Liver (tissue), 9 donors: ENCODE measurements around the gene RPTOR. TPM values are rescaled to one million over a fixed set of nuclear protein-coding genes. Genes with fewer than 3 reads are reported as not detected.

ENCODE experiments used
- DNase-seq: peaks from one replicate; pipeline ENCODE4 v3.0.0-alpha.2; 2017; ENCODE audit warnings: low spot score
- H3K27ac ChIP-seq, 2 donors: one replicate each; pipeline ENCODE4 v1.7.0; 2013; ENCODE audit warnings: inconsistent platforms in 2 of 2, low read length in 2 of 2, control low read depth in 1 of 2, low read depth in 1 of 2, mild to moderate bottlenecking in 1 of 2
- H3K27me3 ChIP-seq, 4 donors: one replicate each; pipeline versions ENCODE4 v1.6.1 to v1.7.0; 2013; ENCODE audit warnings: low read length in 3 of 4, inconsistent platforms in 1 of 4, mild to moderate bottlenecking in 1 of 4, moderate library complexity in 1 of 4; ENCODE audit not compliant: control insufficient read depth in 4 of 4, insufficient read depth in 4 of 4
- H3K36me3 ChIP-seq, 4 donors: one replicate each; pipeline versions ENCODE4 v1.6.1 to v1.7.0; 2013; ENCODE audit warnings: low read length in 3 of 4, mild to moderate bottlenecking in 3 of 4, low read depth in 1 of 4, moderate library complexity in 1 of 4; ENCODE audit not compliant: control insufficient read depth in 4 of 4, insufficient read depth in 3 of 4
- H3K4me1 ChIP-seq, 4 donors: one replicate each; pipeline versions ENCODE4 v1.6.1 to v1.7.0; 2013; ENCODE audit warnings: low read length in 3 of 4, mild to moderate bottlenecking in 3 of 4, moderate library complexity in 1 of 4; ENCODE audit not compliant: control insufficient read depth in 4 of 4, insufficient read depth in 4 of 4
- H3K4me3 ChIP-seq, 3 donors: one replicate each; pipeline versions ENCODE4 v1.6.1 to v1.7.0; 2013; ENCODE audit warnings: low read length in 3 of 3, control low read depth in 1 of 3, low read depth in 1 of 3, mild to moderate bottlenecking in 1 of 3
- H3K9ac ChIP-seq, 2 donors: one replicate each; pipeline ENCODE4 v1.7.0; 2013; ENCODE audit warnings: low read length in 2 of 2, mild to moderate bottlenecking in 2 of 2, moderate library complexity in 2 of 2, control low read depth in 1 of 2, low read depth in 1 of 2
- H3K9me3 ChIP-seq, 4 donors: one replicate each; pipeline versions ENCODE4 v1.6.1 to v1.7.0; 2013; ENCODE audit warnings: low read length in 3 of 4; ENCODE audit not compliant: control insufficient read depth in 4 of 4
- ATF3 ChIP-seq: IDR thresholded peaks from 2 replicates; pipeline ENCODE4 v1.6.1; 2016; ENCODE audit warnings: antibody characterized with exemption
- CTCF ChIP-seq: fragments of 150-350 bp; IDR thresholded peaks from 2 replicates; pipeline ENCODE4 v1.5.1; 2017; ENCODE audit warnings: improper control_type of control experiment, low read depth, low read length; ENCODE audit not compliant: missing input control
- EGR1 ChIP-seq, 2 donors: IDR thresholded peaks; 2 replicates each; pipeline ENCODE4 v1.6.1; 2016 to 2018; ENCODE audit warnings: antibody characterized with exemption in 2 of 2, low read depth in 2 of 2
- FOXA1 ChIP-seq: IDR thresholded peaks from 2 replicates; pipeline ENCODE4 v1.6.1; 2016; ENCODE audit warnings: antibody characterized with exemption
- FOXA2 ChIP-seq: IDR thresholded peaks from 2 replicates; pipeline ENCODE4 v1.6.1; 2016; ENCODE audit warnings: antibody characterized with exemption
- GABPA ChIP-seq, 2 donors: IDR thresholded peaks in 1 of 2; conservative IDR thresholded peaks in 1 of 2; 2 replicates each; pipeline ENCODE4 v1.6.1; 2016; ENCODE audit warnings: antibody characterized with exemption in 2 of 2, mild to moderate bottlenecking in 1 of 2, moderate library complexity in 1 of 2
- HNF4A ChIP-seq, 2 donors: conservative IDR thresholded peaks; 2 replicates each; pipeline ENCODE4 v1.6.1; 2016; ENCODE audit warnings: antibody characterized with exemption in 2 of 2, mild to moderate bottlenecking in 2 of 2
- HNF4G ChIP-seq: IDR thresholded peaks from 2 replicates; pipeline ENCODE4 v1.6.1; 2016; ENCODE audit warnings: antibody characterized with exemption
- JUND ChIP-seq, 2 donors: IDR thresholded peaks; 2 replicates each; pipeline ENCODE4 v1.6.1; 2016; ENCODE audit warnings: antibody characterized with exemption in 2 of 2
- MAX ChIP-seq: IDR thresholded peaks from 2 replicates; pipeline ENCODE4 v1.6.1; 2016; ENCODE audit warnings: antibody characterized with exemption
- NR2F2 ChIP-seq: IDR thresholded peaks from 2 replicates; pipeline ENCODE4 v1.6.1; 2016; ENCODE audit warnings: antibody characterized with exemption
- RAD21 ChIP-seq, 2 donors: IDR thresholded peaks; 2 replicates each; pipeline ENCODE4 v1.6.1; 2016; ENCODE audit warnings: antibody characterized with exemption in 2 of 2, mild to moderate bottlenecking in 2 of 2
- REST ChIP-seq: IDR thresholded peaks from 2 replicates; pipeline ENCODE4 v1.6.1; 2016; ENCODE audit warnings: antibody characterized with exemption, mild to moderate bottlenecking
- RXRA ChIP-seq, 2 donors: IDR thresholded peaks; 2 replicates each; pipeline ENCODE4 v1.6.1; 2017 to 2018; ENCODE audit warnings: antibody characterized with exemption in 2 of 2, mild to moderate bottlenecking in 1 of 2
- SP1 ChIP-seq: IDR thresholded peaks from 2 replicates; pipeline ENCODE4 v1.6.1; 2018; ENCODE audit warnings: antibody characterized with exemption, mild to moderate bottlenecking
- TAF1 ChIP-seq: conservative IDR thresholded peaks from 2 replicates; pipeline ENCODE4 v1.6.1; 2016; ENCODE audit warnings: antibody characterized with exemption, mild to moderate bottlenecking
- YY1 ChIP-seq: IDR thresholded peaks from 2 replicates; pipeline ENCODE4 v1.6.1; 2016; ENCODE audit warnings: antibody characterized with exemption, mild to moderate bottlenecking
- ZBTB33 ChIP-seq: IDR thresholded peaks from 2 replicates; pipeline ENCODE4 v1.6.1; 2016; ENCODE audit warnings: antibody characterized with exemption
- WGBS: extraction: QIAGEN DNeasy Blood & Tissue Kit; methylation state at CpG from one replicate; pipeline ENCODE4 v1.1.7; 2013; 5-methylcytosine and 5-hydroxymethylcytosine counted together
- polyA plus RNA-seq, 2 donors: library from polyadenylated mRNA; stranded (reverse) in 1 of 2; unstranded in 1 of 2; fragments of 200-250 nt in 1 of 2; fragments of >200 nt in 1 of 2; fragmentation: Nextera tagmentation in 1 of 2; extraction: Ambion mirVana in 1 of 2; gene quantifications; one replicate each; pipeline versions ENCODE4 v1.2.1 to v1.2.3, GENCODE V29; 2013 to 2015
- total RNA-seq, 2 donors: library from RNA; depleted of rRNA; stranded (reverse); fragments of >200 nt; gene quantifications; one replicate each; pipeline ENCODE4 v1.2.3, GENCODE V29; 2014
- donor health status: healthy.
- donor health status: healthy.
- donor health status: healthy.
- donor health status: healthy.
- donor health status: healthy.

The RPTOR gene
- total and polyA plus RNA-seq, 4 donors = 4.8 to 25.4 (median 11.6) TPM

GRCh38 chr17:80621335-80621996 lies 76.8 kb downstream of the RPTOR start:
- TF ChIP-seq GABPA (IDR thresholded peaks at IDR 0.05 in 1 of 2, conservative IDR thresholded peaks at IDR 0.05 in 1 of 2) = no peak
- TF ChIP-seq TAF1 = no peak
- TF ChIP-seq YY1 = no peak
- no peak for TF ChIP-seq HNF4A (conservative IDR thresholded peaks at IDR 0.05)
- no peak for TF ChIP-seq JUND (IDR thresholded peaks at IDR 0.05)
- TF ChIP-seq FOXA2 = no peak
- no peak for TF ChIP-seq REST
- no peak for TF ChIP-seq SP1
- no peak for TF ChIP-seq RXRA (IDR thresholded peaks at IDR 0.05)
- no peak for TF ChIP-seq FOXA1
- no peak for DNase-seq
- H3K27ac ChIP-seq = no peak overlapping the region
- H3K27me3 ChIP-seq = no peaks in the 10 kb centered on the region
- peaks cover 0 to 3% (median 2%) of the 10 kb centered on the region in 4 donors for H3K36me3 ChIP-seq
- no peak overlapping the region for H3K9ac ChIP-seq
- H3K9me3 ChIP-seq = no peaks in the 10 kb centered on the region
- no peaks in the 10 kb centered on the region for H3K4me1 ChIP-seq
- no peak overlapping the region for H3K4me3 ChIP-seq
- 90% methylated on average over 25 of the region's 25 CpGs for WGBS

- H3K36me3 ChIP-seq = peaks cover 1 to 3% (median 2%) of the 10 kb centered on the region in 4 donors
- no peak for DNase-seq
- H3K27me3 ChIP-seq = no peaks in the 10 kb centered on the region
- H3K4me1 ChIP-seq = no peaks in the 10 kb centered on the region
- H3K27ac ChIP-seq = no peak overlapping the region
- no peak for TF ChIP-seq RAD21 (IDR thresholded peaks at IDR 0.05)
- TF ChIP-seq SP1 = no peak
- no peak for TF ChIP-seq MAX
- no peak for TF ChIP-seq REST
- TF ChIP-seq RXRA (IDR thresholded peaks at IDR 0.05) = no peak
- TF ChIP-seq NR2F2 = no peak
- no peak for TF ChIP-seq CTCF
- no peak for TF ChIP-seq ZBTB33
- no peak for TF ChIP-seq TAF1
- no peak for TF ChIP-seq ATF3
- no peak for TF ChIP-seq GABPA (IDR thresholded peaks at IDR 0.05 in 1 of 2, conservative IDR thresholded peaks at IDR 0.05 in 1 of 2)
- TF ChIP-seq HNF4G = no peak
- no peak for TF ChIP-seq EGR1 (IDR thresholded peaks at IDR 0.05; ENCODE audit: low read depth in 2 of 2)
- TF ChIP-seq HNF4A (conservative IDR thresholded peaks at IDR 0.05) = no peak
- H3K9me3 ChIP-seq = no peaks in the 10 kb centered on the region
- H3K4me3 ChIP-seq = no peak overlapping the region
- H3K9ac ChIP-seq = no peak overlapping the region
- 62% methylated on average over 3 of the region's 3 CpGs for WGBS
Measured at GRCh38 chr17:80621997-80622357, 77.3 kb downstream of the RPTOR start.
